Colonic mucosa (tissue), 4 donors: ENCODE results near the gene NANOS3. TPM values are rescaled to one million over a fixed set of nuclear protein-coding genes. Genes with fewer than 3 reads are reported as not detected.

Experiments used
- DNase-seq: peaks from one replicate; pipeline ENCODE4 v3.0.0-alpha.2; 2020
- H3K27ac ChIP-seq: fragments of 200-600 bp; one replicate; pipeline ENCODE4 v1.8.0; 2021
- H3K27me3 ChIP-seq: fragments of 200-600 bp; one replicate; pipeline ENCODE4 v1.8.0; 2021
- H3K36me3 ChIP-seq: fragments of 200-600 bp; one replicate; pipeline ENCODE4 v1.8.0; 2021
- H3K4me1 ChIP-seq: fragments of 200-600 bp; one replicate; pipeline ENCODE4 v1.8.0; 2021; ENCODE audit warnings: mild to moderate bottlenecking
- H3K4me3 ChIP-seq: fragments of 200-600 bp; one replicate; pipeline ENCODE4 v1.8.0; 2021
- H3K9ac ChIP-seq, 2 donors: one replicate each; pipeline ENCODE4 v1.7.0; 2013; ENCODE audit warnings: control low read depth in 2 of 2, low read depth in 2 of 2, low read length in 2 of 2
- H3K9me3 ChIP-seq: fragments of 200-600 bp; one replicate; pipeline ENCODE4 v1.8.0; 2021
- intact Hi-C: fragments of 100-400 bp; cut with DNase I; formaldehyde crosslinking; loops from one replicate; pipeline ENCODE4 v1.14.1; 2022
- total RNA-seq, 2 donors: library from RNA; stranded (reverse); fragmentation: NEBNext Ultra II Directional in 1 of 2; extraction: Animal tissue kit (Norgen Biotek cat#: 25700) in 1 of 2; gene quantifications; one replicate each; pipeline ENCODE4 v1.2.1, GENCODE V29; 2021
- TF ChIP-seq, protein P1 (sequence below): fragments of 200-600 bp; IDR thresholded peaks from one replicate; pipeline ENCODE4 v1.8.0; 2022; ENCODE audit warnings: antibody characterized with exemption, mild to moderate bottlenecking
- donor health status: healthy.
- donor health status: DM: no; HTN: no; CAD: no.
- donor health status: DM: no; HTN: no; CAD: no.

Gene NANOS3
- total RNA-seq: not detected

DNA sequence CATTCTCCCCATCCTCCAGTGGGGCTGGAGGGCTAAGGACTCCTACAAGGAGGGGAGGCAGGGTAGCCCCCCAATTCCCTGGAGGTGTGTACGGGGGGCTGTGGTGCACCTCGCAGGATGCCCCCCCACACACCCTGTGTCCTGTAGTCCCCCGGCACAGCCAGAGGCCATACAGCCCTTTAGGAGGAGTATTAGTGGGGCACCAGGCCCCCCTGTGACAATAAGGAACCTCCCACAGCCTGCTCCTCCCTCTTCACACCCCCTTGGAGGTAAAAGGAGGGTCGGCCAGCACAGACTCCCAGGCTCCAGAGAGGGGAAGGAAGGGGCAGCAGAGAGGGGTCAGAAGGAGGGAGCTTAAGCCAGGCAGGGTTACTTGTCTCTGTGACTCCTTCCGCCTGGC is at the start of gene NANOS3:
Gene NANOS3 (plus strand): TSS at position 301 of the 400 bp plus-strand sequence. CDS start 115 bp downstream, outside the sequence.
- DNase-seq: no peak
- Histone ChIP-seq H3K4me1 (peaks cover 15% of the 10 kb centered on the region), H3K4me3 (no peak within 1 kb of the TSS), H3K27ac (no peak within 1 kb of the TSS), H3K9me3 (no peaks in the 10 kb centered on the region), H3K27me3 (no peaks in the 10 kb centered on the region), H3K9ac (no peak within 1 kb of the TSS), H3K36me3 (no peaks in the 10 kb centered on the region)
- intact Hi-C loops: no loop called here
- TF ChIP-seq, protein P1, sequence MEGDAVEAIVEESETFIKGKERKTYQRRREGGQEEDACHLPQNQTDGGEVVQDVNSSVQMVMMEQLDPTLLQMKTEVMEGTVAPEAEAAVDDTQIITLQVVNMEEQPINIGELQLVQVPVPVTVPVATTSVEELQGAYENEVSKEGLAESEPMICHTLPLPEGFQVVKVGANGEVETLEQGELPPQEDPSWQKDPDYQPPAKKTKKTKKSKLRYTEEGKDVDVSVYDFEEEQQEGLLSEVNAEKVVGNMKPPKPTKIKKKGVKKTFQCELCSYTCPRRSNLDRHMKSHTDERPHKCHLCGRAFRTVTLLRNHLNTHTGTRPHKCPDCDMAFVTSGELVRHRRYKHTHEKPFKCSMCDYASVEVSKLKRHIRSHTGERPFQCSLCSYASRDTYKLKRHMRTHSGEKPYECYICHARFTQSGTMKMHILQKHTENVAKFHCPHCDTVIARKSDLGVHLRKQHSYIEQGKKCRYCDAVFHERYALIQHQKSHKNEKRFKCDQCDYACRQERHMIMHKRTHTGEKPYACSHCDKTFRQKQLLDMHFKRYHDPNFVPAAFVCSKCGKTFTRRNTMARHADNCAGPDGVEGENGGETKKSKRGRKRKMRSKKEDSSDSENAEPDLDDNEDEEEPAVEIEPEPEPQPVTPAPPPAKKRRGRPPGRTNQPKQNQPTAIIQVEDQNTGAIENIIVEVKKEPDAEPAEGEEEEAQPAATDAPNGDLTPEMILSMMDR: no peak

GRCh38 chr19:13827656-13828055 is 49.3 kb upstream of the NANOS3 start:
- Histone ChIP-seq H3K27ac (no peak overlapping the region), H3K9me3 (no peaks in the 10 kb centered on the region), H3K4me1 (no peaks in the 10 kb centered on the region), H3K9ac (no peak overlapping the region), H3K27me3 (no peaks in the 10 kb centered on the region), H3K36me3 (no peaks in the 10 kb centered on the region), H3K4me3 (no peak overlapping the region)
- TF ChIP-seq, protein P1: no peak
- DNase-seq: no peak
- intact Hi-C loops: no loop called here

DNA sequence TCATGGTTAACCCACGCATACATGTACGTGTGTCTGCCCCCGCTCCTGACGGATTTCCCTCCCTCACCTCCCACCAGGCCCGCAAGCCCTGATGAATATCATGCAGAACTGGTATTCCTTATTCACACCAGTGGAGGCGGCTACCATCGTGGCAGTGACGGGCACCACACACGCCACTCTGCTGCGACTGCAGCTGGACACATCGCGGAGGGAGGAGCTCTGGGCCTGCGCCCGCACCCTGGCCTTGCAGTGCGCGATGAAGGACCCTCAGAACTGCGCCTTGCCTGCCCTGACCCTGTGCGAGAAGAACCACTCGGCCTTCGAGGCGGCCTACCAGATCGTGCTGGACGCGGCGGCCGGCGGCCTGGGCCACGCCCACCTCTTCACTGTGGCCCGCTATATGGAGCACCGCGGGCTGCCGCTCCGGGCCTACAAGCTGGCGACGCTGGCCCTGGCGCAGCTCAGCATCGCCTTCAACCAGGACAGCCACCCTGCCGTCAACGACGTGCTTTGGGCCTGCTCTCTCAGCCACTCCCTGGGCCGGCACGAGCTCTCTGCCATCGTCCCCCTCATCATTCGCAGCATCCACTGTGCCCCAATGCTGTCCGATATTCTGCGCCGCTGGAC is 46.7 kb upstream of the NANOS3 start:
- no peaks in the 10 kb centered on the region for H3K4me1 ChIP-seq
- H3K9ac ChIP-seq: no peak overlapping the region
- no peaks in the 10 kb centered on the region for H3K9me3 ChIP-seq
- no peaks in the 10 kb centered on the region for H3K36me3 ChIP-seq
- no peak overlapping the region for H3K27ac ChIP-seq
- TF ChIP-seq, protein P1: no peak
- no peak for DNase-seq
- H3K4me3 ChIP-seq: no peak overlapping the region
- intact Hi-C loops: loop anchor here (5.0 kb wide), 1 partner anchor 33 kb away; the partner anchor contains the start of gene ZSWIM4
- H3K27me3 ChIP-seq: no peaks in the 10 kb centered on the region

DNA sequence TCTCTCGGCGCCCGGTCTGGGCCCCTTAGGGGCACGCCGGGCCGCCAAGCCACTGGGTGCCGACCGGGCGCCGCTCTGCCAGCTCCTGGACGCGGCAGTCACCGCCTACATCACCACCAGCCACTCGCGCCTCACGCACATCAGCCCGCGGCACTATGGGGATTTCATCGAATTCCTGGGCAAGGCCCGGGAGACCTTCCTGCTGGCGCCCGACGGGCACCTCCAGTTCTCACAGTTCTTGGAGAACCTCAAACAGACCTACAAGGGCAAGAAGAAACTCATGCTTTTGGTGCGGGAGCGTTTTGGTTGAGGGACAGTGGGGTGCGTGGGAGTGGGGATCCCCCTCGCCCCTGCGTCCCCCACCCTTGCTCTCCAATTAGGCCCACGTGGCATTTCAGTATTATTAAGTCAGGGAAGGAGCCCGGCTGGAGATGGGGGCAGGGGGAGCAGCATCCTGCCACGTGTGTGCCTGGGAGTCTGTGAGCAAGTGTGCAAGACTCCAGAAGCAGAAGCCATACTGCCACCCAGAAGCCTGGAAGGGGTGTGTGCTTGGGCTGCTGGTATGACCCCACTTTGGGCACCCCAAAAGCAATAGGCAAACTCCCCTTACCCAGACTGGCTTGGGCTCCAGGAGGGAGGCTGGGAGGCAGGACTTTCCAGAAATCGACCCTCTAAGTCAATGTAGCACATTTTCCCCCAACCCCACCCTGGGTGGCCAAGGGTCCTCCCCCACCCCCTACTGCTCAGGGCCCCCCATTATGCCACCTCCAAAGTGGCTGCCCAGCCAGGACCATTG is 46.0 kb upstream of the NANOS3 start:
- no peaks in the 10 kb centered on the region for H3K4me1 ChIP-seq
- H3K36me3 ChIP-seq: peaks cover 2% of the 10 kb centered on the region
- TF ChIP-seq, protein P1: no peak
- H3K9me3 ChIP-seq: no peaks in the 10 kb centered on the region
- no peaks in the 10 kb centered on the region for H3K27me3 ChIP-seq
- intact Hi-C loops: loop anchor here (5.0 kb wide), 1 partner anchor 34 kb away; the partner anchor contains the start of gene ZSWIM4
- no peak for DNase-seq
- H3K27ac ChIP-seq: no peak overlapping the region
- H3K9ac ChIP-seq: no peak overlapping the region
- H3K4me3 ChIP-seq: no peak overlapping the region

DNA sequence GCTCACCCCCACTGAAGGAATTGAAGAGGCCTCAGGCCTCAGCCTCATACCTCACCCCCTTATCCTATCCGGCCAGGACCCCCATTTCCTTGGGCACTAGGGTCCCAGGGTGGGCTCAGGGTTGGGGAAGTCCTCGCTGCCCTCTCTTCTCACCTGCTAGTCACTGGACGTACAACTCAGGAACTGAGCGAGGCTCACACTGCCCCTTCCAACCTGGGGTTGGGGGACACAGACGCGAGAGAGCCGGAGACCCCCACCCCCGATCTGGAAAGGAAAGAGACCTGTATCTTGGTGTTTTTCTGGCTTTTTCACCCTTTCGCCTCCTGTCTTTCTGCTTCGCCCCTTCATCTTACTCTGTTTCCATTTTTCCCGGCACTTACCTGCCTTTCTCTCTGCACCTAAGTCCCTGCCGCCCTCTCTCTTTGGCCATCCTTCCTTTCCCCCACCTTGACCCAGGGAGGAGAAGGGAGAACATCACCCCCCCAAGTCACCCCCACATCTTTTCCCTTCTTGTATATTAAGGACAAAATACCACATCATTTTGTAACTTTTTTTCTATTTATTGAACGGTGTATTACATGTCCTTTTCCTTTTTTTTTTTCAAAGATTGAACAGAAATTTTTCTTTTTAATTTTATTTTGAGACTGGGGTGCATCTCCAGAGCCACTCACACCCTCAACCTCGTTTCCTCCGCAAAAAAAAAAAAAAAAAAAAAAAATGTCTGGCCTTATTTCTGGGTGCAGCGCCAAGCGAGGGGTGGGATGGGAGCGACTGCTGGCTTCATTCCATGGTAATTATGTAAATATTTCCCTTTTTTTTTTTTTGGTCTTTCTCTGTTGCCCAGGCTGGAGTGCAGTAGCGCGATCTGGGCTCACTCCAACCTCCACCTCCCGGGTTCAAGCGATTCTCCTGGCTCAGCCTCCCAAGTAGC is 45.1 kb upstream of the NANOS3 start:
- no peak overlapping the region for H3K4me3 ChIP-seq
- no peak for DNase-seq
- no peak overlapping the region for H3K27ac ChIP-seq

More for the DNA sequence above, 45.1 kb upstream of the NANOS3 start:
- Histone ChIP-seq H3K36me3 (peaks cover 10% of the 10 kb centered on the region), H3K27me3 (no peaks in the 10 kb centered on the region), H3K9me3 (no peaks in the 10 kb centered on the region), H3K4me1 (no peaks in the 10 kb centered on the region), H3K9ac (no peak overlapping the region)
- TF ChIP-seq, protein P1: no peak
- intact Hi-C loops: loop anchor here (5.0 kb wide), 1 partner anchor 35 kb away; the partner anchor contains the start of gene ZSWIM4
